SK-N-SH (cell line): ENCODE results near the gene TRIP11.

ENCODE experiments used
- EZH2phosphoT487 ChIP-seq: fragments of 200-600 bp; sonication (generic); IDR thresholded peaks from 2 replicates; pipeline ENCODE4 v1.6.1; 2017; ENCODE audit warnings: low read depth, mixed run types, mild to moderate bottlenecking, antibody characterized with exemption, moderate library complexity, borderline replicate concordance
- POLR2AphosphoS5 ChIP-seq: IDR thresholded peaks from 2 replicates; pipeline ENCODE4 v1.6.1; 2012; ENCODE audit warnings: low read depth, low read length

DNA sequence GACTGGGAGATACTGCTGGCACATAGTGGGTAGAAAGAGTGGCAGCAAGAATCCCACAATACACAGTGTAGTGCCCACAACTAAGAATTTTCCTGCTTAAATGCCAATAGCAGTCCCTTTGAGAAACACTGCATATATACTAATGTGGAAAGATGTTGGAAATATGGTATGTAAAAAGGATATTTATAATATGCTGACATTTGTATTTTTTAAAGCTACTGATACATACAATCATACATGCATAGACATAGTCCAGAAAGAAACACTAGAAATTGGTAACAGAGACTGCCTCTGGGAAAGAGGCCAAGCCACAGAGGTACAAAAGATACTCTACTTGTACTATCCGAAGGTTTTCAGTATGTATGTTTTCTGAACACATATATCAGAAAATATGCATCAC lies 30.3 kb downstream of the TRIP11 start:
- no peak for TF ChIP-seq EZH2phosphoT487
- TF ChIP-seq POLR2AphosphoS5, result no peak
